Panc1 (cell line): Measurements from ENCODE around the gene LRRC45. TPM values are rescaled to one million over a fixed set of nuclear protein-coding genes. Genes with fewer than 3 reads are reported as not detected.

Experiments used
- ATAC-seq: fragments of 200-7000 bp; cut with Tn5 transposase; 2 replicates; pipeline ENCODE4 v1.9.1; 2020; ENCODE audit warnings: mild to moderate bottlenecking, moderate library complexity
- BruUV-seq: library from RNA; stranded (reverse); fragments of 400-500 nt; replicated peaks from 2 replicates; lab custom pipeline; 2021; lab: Mats Ljungman, UMichigan
- CTCF ChIA-PET: fragments of 300-600 bp; sonication (Branson Sonifier 250); formaldehyde crosslinking; loops from one replicate; lab custom pipeline; 2022; ENCODE audit warnings: antibody characterized with exemption; lab: Charles Lee
- POLR2A ChIA-PET: fragments of 300-600 bp; sonication (Branson Sonifier 250); formaldehyde crosslinking; loops from one replicate; lab custom pipeline; 2022; ENCODE audit warnings: antibody characterized with exemption; lab: Charles Lee
- DNase-seq: peaks from one replicate; pipeline ENCODE4 v3.0.0-alpha.2; 2010; ENCODE audit warnings: low read depth, low spot score
- H3K27ac ChIP-seq: 2 replicates; pipeline ENCODE4 v1.5.1; 2011; ENCODE audit warnings: mild to moderate bottlenecking, low read length, inconsistent platforms
- H3K27me3 ChIP-seq: fragments of 200-500 bp; sonication (Bioruptor generic); 2 replicates; pipeline ENCODE4 v1.6.0; 2014; ENCODE audit warnings: low read length, inconsistent platforms; ENCODE audit not compliant: control insufficient read depth, insufficient read depth
- H3K36me3 ChIP-seq: fragments of 200-500 bp; sonication (Bioruptor generic); 2 replicates; pipeline ENCODE4 v1.5.1; 2014; ENCODE audit warnings: inconsistent platforms, mild to moderate bottlenecking, low read length, moderate library complexity; ENCODE audit not compliant: control insufficient read depth, insufficient read depth
- H3K4me1 ChIP-seq: 2 replicates; pipeline ENCODE4 v1.5.1; 2011; ENCODE audit warnings: inconsistent platforms, mild to moderate bottlenecking, low read length, moderate library complexity; ENCODE audit not compliant: control insufficient read depth, insufficient read depth
- H3K4me3 ChIP-seq, 2 experiments: 2 replicates each; pipeline ENCODE4 v1.5.1; 2011 to 2012; ENCODE audit warnings: low read depth in 2 of 2, low read length in 2 of 2, mild to moderate bottlenecking in 2 of 2, inconsistent platforms in 1 of 2, moderate library complexity in 1 of 2
- H3K9me3 ChIP-seq: fragments of 200-500 bp; sonication (Bioruptor generic); 2 replicates; pipeline ENCODE4 v1.5.1; 2014; ENCODE audit warnings: low read depth, mild to moderate bottlenecking, inconsistent platforms, low read length, moderate library complexity; ENCODE audit not compliant: control insufficient read depth, insufficient read depth
- POLR2AphosphoS5 ChIP-seq: IDR thresholded peaks from 2 replicates; pipeline ENCODE4 v1.6.1; 2012; ENCODE audit warnings: mild to moderate bottlenecking, low read depth, low read length, moderate library complexity
- SIN3A ChIP-seq: IDR thresholded peaks from 2 replicates; pipeline ENCODE4 v1.6.1; 2012; ENCODE audit warnings: low read depth, mild to moderate bottlenecking, low read length, moderate library complexity, borderline replicate concordance; ENCODE audit not compliant: insufficient read depth
- TCF7L2 ChIP-seq: IDR thresholded peaks from 2 replicates; pipeline ENCODE4 v1.6.1; 2011; ENCODE audit warnings: mild to moderate bottlenecking, low read depth, low read length, inconsistent platforms
- in situ Hi-C: cut with HindIII; loops from 2 replicates; pipeline ENCODE4 v1.10.0; 2016; ENCODE audit warnings: low sequenced_read_pairs, low pct_unique_long_range_greater_than_20kb
- intact Hi-C: fragments of 100-400 bp; cut with micrococcal nuclease; formaldehyde crosslinking; loops from one replicate; pipeline ENCODE4 v1.10.0; 2022; ENCODE audit not compliant: unreplicated experiment
- total RNA-seq: library from RNA; stranded (reverse); gene quantifications from one replicate; pipeline ENCODE4 v1.2.1, GENCODE V29; 2021; ENCODE audit not compliant: unreplicated experiment
- TF ChIP-seq, protein P1 (sequence below): fragments of 450-650 bp; IDR thresholded peaks from 2 replicates; pipeline ENCODE4 v1.5.1; 2017; ENCODE audit warnings: mild to moderate bottlenecking
- TF ChIP-seq, protein P2 (sequence below), 2 experiments: IDR thresholded peaks; 2 replicates each; pipeline ENCODE4 v1.6.1; 2011 to 2012; ENCODE audit warnings: low read depth in 2 of 2, control low read depth in 1 of 2, low read length in 1 of 2, mild to moderate bottlenecking in 1 of 2, moderate library complexity in 1 of 2; ENCODE audit not compliant: insufficient read depth in 1 of 2

LRRC45 gene
- total RNA-seq, 1 experiment from 2014 or later: 29.9 TPM

DNA sequence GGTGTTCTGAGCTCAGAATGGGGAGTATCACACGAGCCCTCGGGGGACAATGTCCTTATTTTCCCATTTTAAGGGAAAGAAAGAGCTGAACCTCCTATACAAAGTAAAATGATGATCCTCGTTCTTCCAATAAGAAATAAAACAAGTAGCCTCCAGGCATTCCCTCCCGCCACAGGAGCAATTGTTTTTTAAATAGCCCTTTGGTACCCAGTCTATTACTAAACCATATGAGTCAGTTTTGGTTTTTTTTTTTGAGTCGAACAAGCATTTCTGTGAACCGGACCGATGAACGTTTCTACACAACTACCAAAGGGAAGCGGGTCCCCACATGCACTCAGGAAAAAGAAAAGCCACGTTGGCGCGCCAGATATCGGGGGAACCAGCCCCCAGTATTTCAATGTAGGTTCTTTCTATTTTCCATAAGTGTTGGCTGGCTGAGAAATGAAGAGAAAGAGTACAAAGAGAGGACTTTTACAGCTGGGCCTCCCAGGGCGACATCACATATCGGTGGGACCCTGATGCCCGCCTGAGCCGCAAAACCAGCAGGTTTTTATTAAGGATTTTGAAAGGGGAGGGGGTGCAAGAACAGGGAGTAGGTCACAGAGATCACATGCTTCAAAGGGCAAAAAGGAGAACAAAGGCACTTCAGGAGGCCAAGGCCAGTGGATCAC, 18.2 kb downstream of the LRRC45 start:
- H3K27ac ChIP-seq: no peak overlapping the region
- no peak overlapping the region for H3K4me3 ChIP-seq
- POLR2A ChIA-PET: interaction anchor here (0.6 to 0.7 kb wide), 2 partner anchors 10 to 11 kb away, joined by 3 to 5 read pairs; no protein-coding TSS in a partner anchor
- ATAC-seq (no peak), DNase-seq (no peak)
- CTCF ChIA-PET: interaction anchor here (0.5 kb wide), 1 partner anchor 21 kb away, joined by 3 read pairs; no protein-coding TSS in a partner anchor
- intact Hi-C loops: no loop called here
- H3K27me3 ChIP-seq: no peaks in the 10 kb centered on the region
- no TSS peak for BruUV-seq
- no peaks in the 10 kb centered on the region for H3K9me3 ChIP-seq
- TF ChIP-seq SIN3A: no peak
- TF ChIP-seq, protein P1, sequence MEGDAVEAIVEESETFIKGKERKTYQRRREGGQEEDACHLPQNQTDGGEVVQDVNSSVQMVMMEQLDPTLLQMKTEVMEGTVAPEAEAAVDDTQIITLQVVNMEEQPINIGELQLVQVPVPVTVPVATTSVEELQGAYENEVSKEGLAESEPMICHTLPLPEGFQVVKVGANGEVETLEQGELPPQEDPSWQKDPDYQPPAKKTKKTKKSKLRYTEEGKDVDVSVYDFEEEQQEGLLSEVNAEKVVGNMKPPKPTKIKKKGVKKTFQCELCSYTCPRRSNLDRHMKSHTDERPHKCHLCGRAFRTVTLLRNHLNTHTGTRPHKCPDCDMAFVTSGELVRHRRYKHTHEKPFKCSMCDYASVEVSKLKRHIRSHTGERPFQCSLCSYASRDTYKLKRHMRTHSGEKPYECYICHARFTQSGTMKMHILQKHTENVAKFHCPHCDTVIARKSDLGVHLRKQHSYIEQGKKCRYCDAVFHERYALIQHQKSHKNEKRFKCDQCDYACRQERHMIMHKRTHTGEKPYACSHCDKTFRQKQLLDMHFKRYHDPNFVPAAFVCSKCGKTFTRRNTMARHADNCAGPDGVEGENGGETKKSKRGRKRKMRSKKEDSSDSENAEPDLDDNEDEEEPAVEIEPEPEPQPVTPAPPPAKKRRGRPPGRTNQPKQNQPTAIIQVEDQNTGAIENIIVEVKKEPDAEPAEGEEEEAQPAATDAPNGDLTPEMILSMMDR: no peak
- no peak for TF ChIP-seq POLR2AphosphoS5
- TF ChIP-seq, protein P2, sequence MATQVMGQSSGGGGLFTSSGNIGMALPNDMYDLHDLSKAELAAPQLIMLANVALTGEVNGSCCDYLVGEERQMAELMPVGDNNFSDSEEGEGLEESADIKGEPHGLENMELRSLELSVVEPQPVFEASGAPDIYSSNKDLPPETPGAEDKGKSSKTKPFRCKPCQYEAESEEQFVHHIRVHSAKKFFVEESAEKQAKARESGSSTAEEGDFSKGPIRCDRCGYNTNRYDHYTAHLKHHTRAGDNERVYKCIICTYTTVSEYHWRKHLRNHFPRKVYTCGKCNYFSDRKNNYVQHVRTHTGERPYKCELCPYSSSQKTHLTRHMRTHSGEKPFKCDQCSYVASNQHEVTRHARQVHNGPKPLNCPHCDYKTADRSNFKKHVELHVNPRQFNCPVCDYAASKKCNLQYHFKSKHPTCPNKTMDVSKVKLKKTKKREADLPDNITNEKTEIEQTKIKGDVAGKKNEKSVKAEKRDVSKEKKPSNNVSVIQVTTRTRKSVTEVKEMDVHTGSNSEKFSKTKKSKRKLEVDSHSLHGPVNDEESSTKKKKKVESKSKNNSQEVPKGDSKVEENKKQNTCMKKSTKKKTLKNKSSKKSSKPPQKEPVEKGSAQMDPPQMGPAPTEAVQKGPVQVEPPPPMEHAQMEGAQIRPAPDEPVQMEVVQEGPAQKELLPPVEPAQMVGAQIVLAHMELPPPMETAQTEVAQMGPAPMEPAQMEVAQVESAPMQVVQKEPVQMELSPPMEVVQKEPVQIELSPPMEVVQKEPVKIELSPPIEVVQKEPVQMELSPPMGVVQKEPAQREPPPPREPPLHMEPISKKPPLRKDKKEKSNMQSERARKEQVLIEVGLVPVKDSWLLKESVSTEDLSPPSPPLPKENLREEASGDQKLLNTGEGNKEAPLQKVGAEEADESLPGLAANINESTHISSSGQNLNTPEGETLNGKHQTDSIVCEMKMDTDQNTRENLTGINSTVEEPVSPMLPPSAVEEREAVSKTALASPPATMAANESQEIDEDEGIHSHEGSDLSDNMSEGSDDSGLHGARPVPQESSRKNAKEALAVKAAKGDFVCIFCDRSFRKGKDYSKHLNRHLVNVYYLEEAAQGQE (IDR thresholded peaks at IDR 0.05; ENCODE audit: insufficient read depth in 1 of 2, low read depth in 2 of 2, low read length in 1 of 2): no peak
- no peak for TF ChIP-seq TCF7L2
- H3K36me3 ChIP-seq: no peaks in the 10 kb centered on the region
- in situ Hi-C loops: no loop called here
- peaks cover 4% of the 10 kb centered on the region; the same call in 1 of the 2 replicates for H3K4me1 ChIP-seq

DNA sequence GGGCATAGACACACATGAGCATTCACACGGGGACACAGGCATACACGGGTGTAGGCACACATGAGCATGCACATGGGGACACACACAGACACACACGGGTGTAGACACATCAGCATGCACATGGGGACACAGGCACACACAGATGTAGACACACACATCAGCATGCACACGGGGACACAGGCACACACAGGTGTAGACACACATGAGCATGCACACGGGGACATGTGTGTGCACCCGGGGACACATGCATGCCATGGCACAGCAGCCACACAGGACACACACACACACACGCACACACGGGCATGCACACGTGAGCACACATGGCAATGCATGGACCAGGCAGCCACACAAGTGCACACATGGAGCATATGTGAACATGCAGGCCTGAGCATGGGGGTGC, 19.5 kb downstream of the LRRC45 start:
- in situ Hi-C loops: no loop called here
- ChIA-PET CTCF (no interaction called here), POLR2A (no interaction called here)
- Histone ChIP-seq H3K4me3 (no peak overlapping the region), H3K27ac (no peak overlapping the region), H3K27me3 (no peaks in the 10 kb centered on the region), H3K9me3 (no peaks in the 10 kb centered on the region), H3K4me1 (no peaks in the 10 kb centered on the region), H3K36me3 (no peaks in the 10 kb centered on the region)
- DNase-seq (no peak), ATAC-seq (no peak)
- TF ChIP-seq TCF7L2 (no peak), POLR2AphosphoS5 (no peak), SIN3A (no peak)
- TF ChIP-seq, protein P1: no peak
- TF ChIP-seq, protein P2 (IDR thresholded peaks at IDR 0.05; ENCODE audit: insufficient read depth in 1 of 2, low read depth in 2 of 2, low read length in 1 of 2): no peak
- intact Hi-C loops: no loop called here
- BruUV-seq: no TSS peak
